PC-3 (cell line): ENCODE results near the gene CEP128.

Source experiments
- CTCF ChIP-seq: fragments of 300-600 bp; sonication (generic); conservative IDR thresholded peaks from 2 replicates; pipeline ENCODE4 v1.5.1; 2017; ENCODE audit warnings: antibody characterized with exemption, low read depth, mild to moderate bottlenecking, low read length
- EZH2 ChIP-seq: fragments of 300-600 bp; sonication (generic); IDR thresholded peaks from one replicate; pipeline ENCODE4 v1.6.1; 2017; ENCODE audit warnings: antibody characterized with exemption, mild to moderate bottlenecking, low read length; ENCODE audit not compliant: unreplicated experiment
- EZH2phosphoT487 ChIP-seq: fragments of 300-600 bp; sonication (generic); IDR thresholded peaks from 2 replicates; pipeline ENCODE4 v1.6.1; 2018; ENCODE audit warnings: mild to moderate bottlenecking, antibody characterized with exemption, low read length, borderline replicate concordance

- TF ChIP-seq CTCF (no peak), EZH2 (no peak), EZH2phosphoT487 (no peak)
These were observed 277.0 kb downstream of the CEP128 start for GRCh38 chr14:80664576-80664975.
